BJ (cell line): ENCODE results near the gene SINHCAF. TPM values are rescaled to one million over a fixed set of nuclear protein-coding genes. Genes with fewer than 3 reads are reported as not detected.
A peak's percentile ranks its signal among the peaks of the same experiment; 100 is the strongest.

Experiments
- CTCF ChIA-PET: fragments of 350-600 bp; formaldehyde crosslinking; extraction: SDS; loops from one replicate; lab custom pipeline; 2021; ENCODE audit warnings: antibody characterized with exemption, inconsistent platforms; lab: Yijun Ruan, JAX
- POLR2A ChIA-PET: fragments of 300-600 bp; sonication (Branson Sonifier 250); formaldehyde crosslinking; extraction: SDS; loops from one replicate; lab custom pipeline; 2021; ENCODE audit warnings: antibody characterized with exemption; lab: Charles Lee
- DNase-seq: peaks from one replicate; pipeline ENCODE4 v3.0.0-alpha.2; 2011; ENCODE audit warnings: low read depth
- H3K27me3 ChIP-seq: 2 replicates; pipeline ENCODE4 v1.6.0; 2011; ENCODE audit warnings: low read length; ENCODE audit not compliant: control insufficient read depth, insufficient read depth
- H3K36me3 ChIP-seq: 2 replicates; pipeline ENCODE4 v1.5.1; 2011; ENCODE audit warnings: low read length; ENCODE audit not compliant: control insufficient read depth, insufficient read depth
- H3K4me3 ChIP-seq: 2 replicates; pipeline ENCODE4 v1.5.1; 2011; ENCODE audit warnings: low read depth, mild to moderate bottlenecking, control low read depth, low read length
- polyA plus RNA-seq: library from polyadenylated mRNA; depleted of rRNA; stranded (reverse); fragments of >200 nt; gene quantifications from 2 replicates; pipeline ENCODE4 v1.2.3, GENCODE V29; 2011
- TF ChIP-seq, protein P1 (sequence below): IDR thresholded peaks from 2 replicates; pipeline ENCODE4 v1.5.1; 2011; ENCODE audit warnings: low read depth, mild to moderate bottlenecking, control low read depth, inconsistent platforms, low read length, moderate library complexity; ENCODE audit not compliant: insufficient read depth

SINHCAF gene
- polyA plus RNA-seq, 1 experiment, result 6.6 TPM

DNA sequence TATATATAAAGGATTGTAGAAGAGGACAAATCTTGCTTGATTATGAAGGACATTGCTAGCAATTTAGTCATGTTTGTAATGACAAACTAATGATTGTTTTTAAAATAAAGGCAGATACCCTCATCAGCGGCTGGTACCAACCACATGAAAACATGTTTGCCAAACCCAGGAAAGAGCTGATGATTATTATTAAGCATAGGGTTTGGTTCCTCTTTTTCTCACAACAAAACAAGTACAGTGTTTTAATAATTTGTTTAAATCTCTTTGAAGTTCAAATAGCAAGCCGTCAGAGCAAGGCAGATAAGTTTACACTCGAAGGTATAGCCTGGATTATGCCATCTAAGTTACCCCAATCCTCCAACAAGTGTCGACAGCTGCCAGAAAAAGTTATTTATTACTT lies 5.3 kb upstream of the SINHCAF start:
- CTCF ChIA-PET, result no interaction called here
- POLR2A ChIA-PET, result no interaction called here
- no peaks in the 10 kb centered on the region; the same call in 1 of the 2 replicates for H3K27me3 ChIP-seq
- H3K36me3 ChIP-seq, result no peaks in the 10 kb centered on the region
- H3K4me3 ChIP-seq, result no peak overlapping the region
- TF ChIP-seq, protein P1, sequence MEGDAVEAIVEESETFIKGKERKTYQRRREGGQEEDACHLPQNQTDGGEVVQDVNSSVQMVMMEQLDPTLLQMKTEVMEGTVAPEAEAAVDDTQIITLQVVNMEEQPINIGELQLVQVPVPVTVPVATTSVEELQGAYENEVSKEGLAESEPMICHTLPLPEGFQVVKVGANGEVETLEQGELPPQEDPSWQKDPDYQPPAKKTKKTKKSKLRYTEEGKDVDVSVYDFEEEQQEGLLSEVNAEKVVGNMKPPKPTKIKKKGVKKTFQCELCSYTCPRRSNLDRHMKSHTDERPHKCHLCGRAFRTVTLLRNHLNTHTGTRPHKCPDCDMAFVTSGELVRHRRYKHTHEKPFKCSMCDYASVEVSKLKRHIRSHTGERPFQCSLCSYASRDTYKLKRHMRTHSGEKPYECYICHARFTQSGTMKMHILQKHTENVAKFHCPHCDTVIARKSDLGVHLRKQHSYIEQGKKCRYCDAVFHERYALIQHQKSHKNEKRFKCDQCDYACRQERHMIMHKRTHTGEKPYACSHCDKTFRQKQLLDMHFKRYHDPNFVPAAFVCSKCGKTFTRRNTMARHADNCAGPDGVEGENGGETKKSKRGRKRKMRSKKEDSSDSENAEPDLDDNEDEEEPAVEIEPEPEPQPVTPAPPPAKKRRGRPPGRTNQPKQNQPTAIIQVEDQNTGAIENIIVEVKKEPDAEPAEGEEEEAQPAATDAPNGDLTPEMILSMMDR, result no peak
- no peak for DNase-seq

DNA sequence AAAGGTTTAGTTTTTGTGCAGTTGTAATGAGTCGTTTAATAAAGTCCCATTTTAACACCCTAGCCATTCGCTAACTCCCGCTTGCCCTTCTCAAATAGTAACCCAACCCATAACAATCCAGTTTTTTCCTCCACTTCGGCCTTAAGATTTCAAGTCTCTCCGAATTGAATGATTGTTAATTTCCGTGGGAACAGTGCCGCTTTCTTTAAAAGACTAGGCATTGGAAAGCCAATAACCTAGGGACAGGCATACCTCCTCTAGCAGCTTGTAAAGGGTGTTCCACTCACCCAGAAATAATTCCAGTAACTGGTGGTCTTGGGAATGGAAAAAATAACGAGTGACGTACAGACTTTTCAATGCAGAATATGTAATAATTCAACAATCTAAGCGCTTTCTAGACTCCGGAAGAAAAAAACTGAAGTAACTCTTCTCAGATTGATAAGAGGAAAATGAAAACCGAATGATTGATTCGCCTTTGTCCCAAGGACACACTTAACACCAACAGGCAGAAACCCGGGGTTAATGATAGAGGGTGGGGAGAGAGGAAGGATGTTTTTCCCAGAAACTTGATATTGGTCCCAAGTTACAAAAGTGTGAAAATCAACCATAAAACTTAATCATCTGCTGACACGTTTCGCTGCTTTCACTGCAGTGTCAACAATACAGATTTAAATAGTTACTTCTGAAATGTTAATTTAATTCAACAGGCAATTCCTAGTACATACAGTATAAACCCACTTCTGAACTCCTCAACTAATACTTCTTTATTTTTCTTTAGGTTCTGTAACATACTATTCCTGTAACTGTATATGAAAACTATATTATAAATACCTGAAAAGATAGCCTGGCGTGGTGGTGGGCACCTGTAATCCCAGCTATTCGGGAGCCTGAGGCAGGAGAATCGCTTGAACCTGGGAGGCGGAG lies 1.0 kb upstream of the SINHCAF start:
- Histone ChIP-seq H3K4me3 (no peak overlapping the region; the same call in 1 of the 2 replicates), H3K36me3 (no peaks in the 10 kb centered on the region), H3K27me3 (no peaks in the 10 kb centered on the region; the same call in 1 of the 2 replicates)
- TF ChIP-seq, protein P1, result no peak
- no peak for DNase-seq
- POLR2A ChIA-PET, result interaction anchor here (0.6 to 0.7 kb wide), 2 partner anchors 37 to 851 kb away, joined by 3 read pairs; no protein-coding TSS in a partner anchor
- CTCF ChIA-PET, result interaction anchor here (0.7 to 1.2 kb wide), 2 partner anchors 27 to 37 kb away, joined by 3 read pairs; no protein-coding TSS in a partner anchor

DNA sequence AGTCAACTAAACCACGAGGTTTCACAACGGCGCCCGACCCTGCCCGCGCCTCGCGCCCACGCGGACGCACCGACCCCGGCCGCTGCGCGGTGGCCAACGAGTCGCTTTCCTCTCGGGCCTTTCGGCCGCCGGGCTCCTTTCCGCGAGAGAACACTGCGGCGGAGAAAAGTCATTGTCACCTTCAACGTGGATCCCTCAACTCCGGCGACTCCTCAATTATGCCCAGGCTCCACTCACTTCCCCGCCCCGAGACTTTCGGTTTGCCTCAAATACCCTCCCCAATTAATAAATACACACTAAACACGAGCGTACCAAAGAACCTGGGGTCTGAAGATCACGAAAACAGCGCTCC lies 450 bp downstream of the SINHCAF start:
- no peaks in the 10 kb centered on the region for H3K27me3 ChIP-seq
- H3K4me3 ChIP-seq, result peak overlapping the region; percentile 66
- TF ChIP-seq, protein P1, result no peak
- no peak for DNase-seq
- H3K36me3 ChIP-seq, result no peaks in the 10 kb centered on the region
- POLR2A ChIA-PET, result no interaction called here
- CTCF ChIA-PET, result no interaction called here

DNA sequence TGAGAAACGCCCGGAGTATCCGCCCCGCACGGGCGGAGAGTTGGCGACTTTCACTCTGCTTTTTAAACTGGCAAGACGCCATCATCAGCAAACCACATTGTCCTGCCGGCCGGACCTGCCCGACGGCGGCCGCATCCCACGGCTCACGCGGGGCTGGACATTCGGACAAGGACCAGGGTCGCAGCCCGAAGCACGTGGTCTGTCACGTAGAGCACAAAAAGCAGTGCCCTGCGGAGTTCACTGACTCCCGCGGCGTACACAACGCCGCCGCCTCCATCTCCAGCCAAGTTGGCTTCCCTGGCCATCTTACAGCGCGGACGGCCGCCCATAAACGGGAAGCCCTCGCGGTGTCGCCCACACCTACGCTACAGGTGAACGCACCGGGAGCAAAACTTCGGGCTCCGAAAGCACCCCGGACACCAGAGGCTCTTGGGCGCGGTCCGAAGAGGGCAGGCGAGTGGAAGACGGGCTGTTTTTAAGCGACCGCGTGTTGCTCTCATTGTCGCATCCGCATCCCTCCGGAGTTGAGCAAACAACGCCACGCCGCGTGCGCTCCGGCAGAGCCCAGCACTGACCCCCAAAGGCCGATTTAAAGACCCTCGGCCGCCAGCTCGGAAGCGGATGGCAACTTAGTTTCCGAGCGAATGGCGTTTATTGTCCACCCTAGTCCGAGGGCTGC lies 966 bp downstream of the SINHCAF start:
- no peaks in the 10 kb centered on the region for H3K36me3 ChIP-seq
- no peak for DNase-seq
- ChIA-PET POLR2A (no interaction called here), CTCF (no interaction called here)
- H3K4me3 ChIP-seq, result peak overlapping the region; percentile 66
- TF ChIP-seq, protein P1, result no peak
- no peaks in the 10 kb centered on the region for H3K27me3 ChIP-seq
